Pancreas (tissue), 10 donors: ENCODE measurements around the gene SLC25A17. TPM values are rescaled to one million over a fixed set of nuclear protein-coding genes. Genes with fewer than 3 reads are reported as not detected.

Source experiments
- ATAC-seq, 4 donors: fragments of 200-7000 bp; cut with Tn5 transposase; one replicate each; pipeline versions ENCODE4 v1.8.0 to v1.9.1; 2020; ENCODE audit warnings: mild to moderate bottlenecking in 4 of 4, moderate library complexity in 4 of 4
- DNase-seq, 6 donors: peaks; one replicate each; pipeline ENCODE4 v3.0.0-alpha.2; 2020
- FAIRE-seq: peaks from 2 replicates; lab custom pipeline; 2012; peaks lifted over from hg19 to GRCh38; lab: Jason Lieb, UNC
- H3K27ac ChIP-seq, 4 donors: fragments of 200-600 bp; sonication (generic); 1 replicate in 3 of 4; 2 replicates in 1 of 4; pipeline versions ENCODE4 v1.5.0 to v1.8.0; 2020
- H3K27me3 ChIP-seq, 4 donors: fragments of 200-600 bp; one replicate each; pipeline ENCODE4 v1.8.0; 2021
- H3K36me3 ChIP-seq, 3 donors: fragments of 200-600 bp; sonication (generic) in 1 of 3; one replicate each; pipeline versions ENCODE4 v1.5.0 to v1.8.0; 2020 to 2021
- H3K4me1 ChIP-seq, 3 donors: fragments of 200-600 bp; one replicate each; pipeline ENCODE4 v1.8.0; 2021
- H3K4me3 ChIP-seq, 4 donors: fragments of 200-600 bp; sonication (generic) in 2 of 4; one replicate each; pipeline versions ENCODE4 v1.5.0 to v1.8.0; 2020 to 2021
- H3K9me3 ChIP-seq, 4 donors: fragments of 200-600 bp; one replicate each; pipeline ENCODE4 v1.8.0; 2021
- WGBS, 2 donors: extraction: QIAGEN DNeasy Blood & Tissue Kit; methylation state at CpG; one replicate each; pipeline ENCODE4 v1.1.7; 2013; 5-methylcytosine and 5-hydroxymethylcytosine counted together
- intact Hi-C, 3 donors: fragments of 100-400 bp; cut with DNase I; formaldehyde crosslinking; loops; one replicate each; pipeline versions ENCODE4 v1.11.1 to v1.14.2; 2022
- polyA plus RNA-seq, 2 donors: library from polyadenylated mRNA; stranded (reverse); fragments of 200-250 nt; gene quantifications; one replicate each; pipeline ENCODE4 v1.2.3, GENCODE V29; 2013
- total RNA-seq, 6 donors: library from RNA; stranded (reverse); fragmentation: NEBNext Ultra II Directional in 4 of 6; extraction: Animal tissue kit (Norgen Biotek cat#: 25700) in 4 of 6; gene quantifications; one replicate each; pipeline versions ENCODE4 v1.2.1 to v1.2.4, GENCODE V29; 2021 to 2023
- TF ChIP-seq, protein P1 (sequence below), 4 donors: fragments of 200-600 bp; sonication (generic) in 3 of 4; IDR thresholded peaks; one replicate each; pipeline versions ENCODE4 v1.5.0 to v1.8.0; 2021; ENCODE audit warnings: antibody characterized with exemption in 4 of 4
- donor health status: healthy with polysubstance abuse.
- donor health status: DM: no; HTN: no; CAD: no; lungs with moderate emphysema.
- donor health status: DM: no; HTN: no; CAD: no.
- donor health status: control.
- donor health status: control.
- donor health status: Bipolar disorder and iron deficiency.
- donor health status: DM: yes; HTN: yes; CAD: no.
- donor health status: DM: no; HTN: no; CAD: no.
- donor health status: DM: no; HTN: no; CAD: no.
- donor health status: DM: yes; HTN: yes; CAD: no.

Gene SLC25A17
- total and polyA plus RNA-seq, 8 donors: 5.8 to 15.6 (median 8.5) TPM

DNA sequence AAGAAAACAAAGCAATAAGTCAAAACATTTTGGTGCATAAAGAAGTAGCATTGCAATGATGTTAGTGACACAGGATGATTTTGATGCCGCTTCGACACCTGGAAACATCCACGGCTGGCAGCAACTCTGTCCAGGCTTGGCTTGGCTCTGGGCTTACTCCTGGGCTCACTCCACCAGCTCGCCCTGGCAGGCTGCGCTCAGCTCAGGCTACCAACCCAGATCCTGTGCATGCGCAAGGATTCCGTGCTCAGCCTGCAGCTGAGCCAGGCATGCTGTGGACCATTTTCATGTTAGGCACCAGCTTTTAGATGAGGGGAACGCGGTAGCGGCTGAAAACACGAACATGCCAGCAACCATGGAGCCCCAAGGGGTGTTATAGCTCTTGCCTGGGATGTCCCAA is 66.0 kb downstream of the SLC25A17 start:
- intact Hi-C loops: no loop called here
- Histone ChIP-seq H3K9me3 (no peaks in the 10 kb centered on the region), H3K36me3 (no peaks in the 10 kb centered on the region), H3K4me3 (no peak overlapping the region), H3K27me3 (no peaks in the 10 kb centered on the region), H3K27ac (no peak overlapping the region), H3K4me1 (no peaks in the 10 kb centered on the region)
- ATAC-seq (no peak), FAIRE-seq (no peak), DNase-seq (no peak)
- WGBS, 2 donors: 92 to 93% methylated on average over 11 of the region's 11 CpGs
- TF ChIP-seq, protein P1, sequence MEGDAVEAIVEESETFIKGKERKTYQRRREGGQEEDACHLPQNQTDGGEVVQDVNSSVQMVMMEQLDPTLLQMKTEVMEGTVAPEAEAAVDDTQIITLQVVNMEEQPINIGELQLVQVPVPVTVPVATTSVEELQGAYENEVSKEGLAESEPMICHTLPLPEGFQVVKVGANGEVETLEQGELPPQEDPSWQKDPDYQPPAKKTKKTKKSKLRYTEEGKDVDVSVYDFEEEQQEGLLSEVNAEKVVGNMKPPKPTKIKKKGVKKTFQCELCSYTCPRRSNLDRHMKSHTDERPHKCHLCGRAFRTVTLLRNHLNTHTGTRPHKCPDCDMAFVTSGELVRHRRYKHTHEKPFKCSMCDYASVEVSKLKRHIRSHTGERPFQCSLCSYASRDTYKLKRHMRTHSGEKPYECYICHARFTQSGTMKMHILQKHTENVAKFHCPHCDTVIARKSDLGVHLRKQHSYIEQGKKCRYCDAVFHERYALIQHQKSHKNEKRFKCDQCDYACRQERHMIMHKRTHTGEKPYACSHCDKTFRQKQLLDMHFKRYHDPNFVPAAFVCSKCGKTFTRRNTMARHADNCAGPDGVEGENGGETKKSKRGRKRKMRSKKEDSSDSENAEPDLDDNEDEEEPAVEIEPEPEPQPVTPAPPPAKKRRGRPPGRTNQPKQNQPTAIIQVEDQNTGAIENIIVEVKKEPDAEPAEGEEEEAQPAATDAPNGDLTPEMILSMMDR (IDR thresholded peaks at IDR 0.05): no peak

DNA sequence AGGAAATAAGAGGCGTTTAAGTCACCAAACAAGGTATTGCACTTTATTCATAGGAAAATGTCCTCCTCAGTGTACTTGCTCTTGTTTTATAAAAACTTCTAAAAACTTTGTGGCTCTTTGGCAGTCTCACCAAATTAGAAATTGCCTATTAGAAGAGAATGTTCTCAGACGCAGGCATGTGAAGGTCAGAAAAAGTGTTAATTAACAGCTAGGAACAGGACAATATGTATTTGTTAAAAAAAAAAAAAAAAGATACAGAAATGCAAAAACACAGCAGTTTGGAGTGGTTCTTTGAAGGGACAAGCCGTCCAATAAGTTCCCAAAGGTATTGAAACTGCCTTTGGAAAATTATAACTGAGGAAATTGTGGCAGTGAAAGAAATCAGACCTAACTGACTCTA is 67.9 kb downstream of the SLC25A17 start:
- H3K27me3 ChIP-seq: no peaks in the 10 kb centered on the region
- peak overlapping the region in 1 of 4 donors; percentile 1 for H3K27ac ChIP-seq
- H3K4me1 ChIP-seq: no peaks in the 10 kb centered on the region
- H3K9me3 ChIP-seq: no peaks in the 10 kb centered on the region
- FAIRE-seq (no peak), ATAC-seq (peak in 2 of 4 donors; percentile 17 to 56), DNase-seq (no peak)
- intact Hi-C loops: no loop called here
- H3K36me3 ChIP-seq: no peaks in the 10 kb centered on the region
- H3K4me3 ChIP-seq: no peak overlapping the region
- TF ChIP-seq, protein P1 (IDR thresholded peaks at IDR 0.05): no peak
- 35 to 46% methylated on average over 3 of the region's 3 CpGs for WGBS, 2 donors

DNA sequence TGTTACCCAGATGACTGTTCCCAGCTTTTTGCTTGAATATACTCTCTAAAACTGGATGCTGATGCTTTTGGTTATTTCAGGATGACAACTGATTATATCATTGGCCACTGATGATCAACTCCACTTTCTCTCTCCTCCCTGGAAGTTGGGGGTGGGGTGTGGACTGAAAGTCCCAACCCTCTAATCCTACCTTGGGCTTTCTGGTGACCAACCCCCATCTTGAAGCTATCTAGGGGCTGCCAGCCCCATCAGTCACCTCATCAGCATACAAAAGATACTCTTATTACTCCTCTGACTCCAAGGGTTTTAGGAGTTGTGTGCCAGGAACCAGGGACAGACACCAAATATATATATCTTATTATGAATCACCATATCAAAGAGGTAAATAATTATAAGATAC is 69.3 kb downstream of the SLC25A17 start:
- TF ChIP-seq, protein P1 (IDR thresholded peaks at IDR 0.05): no peak
- H3K4me3 ChIP-seq: no peak overlapping the region
- intact Hi-C loops: no loop called here
- H3K4me1 ChIP-seq: no peaks in the 10 kb centered on the region
- H3K36me3 ChIP-seq: no peaks in the 10 kb centered on the region
- FAIRE-seq (no peak), DNase-seq (no peak), ATAC-seq (no peak)
- H3K27me3 ChIP-seq: no peaks in the 10 kb centered on the region
- H3K27ac ChIP-seq: no peak overlapping the region
- H3K9me3 ChIP-seq: no peaks in the 10 kb centered on the region

DNA sequence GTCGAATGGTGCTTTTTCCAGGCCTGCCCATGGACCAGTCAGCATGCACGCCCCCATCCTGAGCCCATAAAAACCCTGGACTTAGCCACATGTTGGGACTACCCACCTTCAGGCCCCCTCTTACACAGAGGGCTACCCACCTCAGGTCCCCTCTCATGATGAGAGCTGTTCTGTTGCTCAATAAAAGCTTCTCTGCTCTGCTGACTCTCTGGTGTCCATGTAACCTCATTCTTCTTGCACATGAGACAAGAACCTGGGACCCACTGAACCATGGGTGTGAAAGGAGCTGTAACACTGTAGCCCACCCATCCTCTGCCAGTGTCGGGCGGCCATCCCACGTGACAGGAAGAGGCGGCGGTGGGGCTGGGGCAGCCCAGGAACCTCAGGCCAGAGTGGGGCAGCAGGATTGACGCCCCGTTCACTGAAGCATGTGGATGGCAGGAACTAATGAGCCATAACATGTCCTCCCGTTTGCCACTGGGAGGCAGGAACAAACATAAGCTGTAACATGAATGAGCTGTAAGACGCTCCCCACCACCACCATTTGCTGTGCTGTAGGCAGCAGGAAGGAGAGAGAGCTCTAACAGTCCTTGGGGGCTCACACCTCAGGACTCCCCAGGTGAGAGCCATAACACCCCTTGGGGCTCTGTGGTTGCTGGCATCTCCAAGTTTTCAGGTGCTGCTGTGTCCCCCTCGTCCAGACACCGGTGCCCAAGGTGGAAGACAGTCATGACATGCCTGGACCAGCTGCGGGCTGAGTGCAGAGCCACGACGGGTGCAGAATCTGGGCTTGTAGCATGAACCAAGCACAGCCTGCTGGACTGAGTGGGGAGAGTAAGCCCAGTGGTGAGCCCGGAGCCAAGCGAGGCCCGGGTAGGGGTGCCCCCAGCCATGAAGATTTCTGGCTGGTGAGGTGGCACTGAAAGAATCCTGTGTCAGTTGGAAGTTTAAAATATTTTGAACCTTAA is 70.5 kb downstream of the SLC25A17 start:
- Histone ChIP-seq H3K27ac (no peak overlapping the region), H3K27me3 (no peaks in the 10 kb centered on the region), H3K9me3 (no peaks in the 10 kb centered on the region), H3K36me3 (no peaks in the 10 kb centered on the region), H3K4me3 (no peak overlapping the region), H3K4me1 (no peaks in the 10 kb centered on the region)
- intact Hi-C loops: no loop called here
- no peak for DNase-seq
- ATAC-seq: no peak
- FAIRE-seq: no peak
- 92 to 93% methylated on average over 19 of the region's 19 CpGs for WGBS, 2 donors
- TF ChIP-seq, protein P1 (IDR thresholded peaks at IDR 0.05): no peak

DNA sequence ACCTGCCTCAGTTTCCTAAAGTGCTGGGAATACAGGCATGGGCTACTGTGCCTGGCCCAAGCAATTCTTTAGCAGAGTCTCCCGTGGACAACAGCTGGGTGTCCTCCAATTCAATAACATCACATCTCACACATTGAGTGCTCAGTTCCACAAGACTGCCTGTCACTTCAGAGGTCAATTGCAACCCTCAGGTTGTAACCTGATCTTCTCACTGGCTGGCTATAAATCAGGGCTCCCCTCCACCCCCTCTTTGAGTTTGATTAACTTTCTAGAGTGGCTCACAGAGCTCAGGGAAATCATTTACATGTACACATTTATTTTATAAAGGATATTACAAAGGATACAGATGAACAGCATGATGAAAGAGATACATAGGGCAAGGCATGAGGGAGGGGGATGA is 71.8 kb downstream of the SLC25A17 start:
- ATAC-seq (no peak), DNase-seq (no peak), FAIRE-seq (no peak)
- Histone ChIP-seq H3K9me3 (no peaks in the 10 kb centered on the region), H3K4me1 (no peaks in the 10 kb centered on the region), H3K4me3 (no peak overlapping the region), H3K27me3 (no peaks in the 10 kb centered on the region), H3K36me3 (no peaks in the 10 kb centered on the region), H3K27ac (no peak overlapping the region)
- TF ChIP-seq, protein P1 (IDR thresholded peaks at IDR 0.05): no peak
- intact Hi-C loops: no loop called here
- WGBS, 2 donors: 67 to 79% methylated on average over 1 of the region's 1 CpG
